HCT116 (cell line): Measurements from ENCODE around the gene ZNF804A. TPM values are rescaled to one million over a fixed set of nuclear protein-coding genes. Genes with fewer than 3 reads are reported as not detected.
A peak's percentile ranks its signal among the peaks of the same experiment; 100 is the strongest.

ENCODE experiments used
- ATAC-seq: fragments of 200-7000 bp; cut with Tn5 transposase; 2 replicates; pipeline ENCODE4 v1.9.1; 2020; ENCODE audit warnings: mild to moderate bottlenecking, moderate library complexity
- BruUV-seq: library from RNA; stranded (reverse); fragments of 400-500 nt; replicated peaks from 2 replicates; lab custom pipeline; 2021; lab: Mats Ljungman, UMichigan
- CTCF ChIA-PET: fragments of 300-600 bp; sonication (Branson Sonifier 250); formaldehyde crosslinking; loops from one replicate; lab custom pipeline; 2021; ENCODE audit warnings: antibody characterized with exemption; lab: Charles Lee
- POLR2A ChIA-PET: fragments of 300-600, 350-600 bp; sonication (Branson Sonifier 250); formaldehyde crosslinking; loops from one replicate; lab custom pipeline; 2021; ENCODE audit warnings: antibody characterized with exemption; lab: Charles Lee
- RAD21 ChIA-PET, 2 experiments: fragments of 300-600 bp; sonication (Branson Sonifier 250); formaldehyde crosslinking; loops; one replicate each; lab custom pipeline; 2023; ENCODE audit warnings: low total read pairs in 2 of 2; ENCODE audit not compliant: uncharacterized antibody in 2 of 2, unreplicated experiment in 2 of 2, low non-redundant PET in 1 of 2; lab: Charles Lee
- DNase-seq: peaks from one replicate; pipeline ENCODE4 v3.0.0-alpha.2; 2010; ENCODE audit warnings: low read depth, low spot score
- H2AFZ ChIP-seq: fragments of 200-600 bp; shearing (Covaris generic), sonication (generic); 2 replicates; pipeline ENCODE4 v1.6.1; 2017; ENCODE audit warnings: low read depth, mixed run types, mixed read lengths, antibody characterized with exemption, low read length; ENCODE audit not compliant: poor library complexity, severe bottlenecking
- H3K27ac ChIP-seq: 2 replicates; pipeline ENCODE4 v1.5.1; 2012; ENCODE audit warnings: low read depth, low read length
- H3K27me3 ChIP-seq: fragments of 200-600 bp; sonication (generic); 2 replicates; pipeline ENCODE4 v1.6.1; 2016; ENCODE audit warnings: mixed run types, low read length, mixed read lengths; ENCODE audit not compliant: insufficient read depth
- H3K36me3 ChIP-seq, 2 experiments: fragments of 200-500 bp in 1 of 2; fragments of 200-600 bp in 1 of 2; sonication (Bioruptor generic) in 1 of 2; sonication (generic) in 1 of 2; 2 replicates each; pipeline versions ENCODE4 v1.5.1 to v1.6.1; 2014 to 2016; ENCODE audit warnings: low read length in 2 of 2, inconsistent platforms in 1 of 2, mixed read lengths in 1 of 2, mixed run types in 1 of 2; ENCODE audit not compliant: insufficient read depth in 2 of 2, control insufficient read depth in 1 of 2
- H3K4me1 ChIP-seq, 2 experiments: fragments of 200-600 bp in 1 of 2; sonication (generic) in 1 of 2; 2 replicates each; pipeline versions ENCODE4 v1.5.1 to v1.6.1; 2012 to 2017; ENCODE audit warnings: low read length in 2 of 2, inconsistent platforms in 1 of 2, mild to moderate bottlenecking in 1 of 2, mixed read lengths in 1 of 2, mixed run types in 1 of 2, moderate library complexity in 1 of 2; ENCODE audit not compliant: insufficient read depth in 2 of 2, control insufficient read depth in 1 of 2
- H3K4me2 ChIP-seq: fragments of 200-600 bp; sonication (generic); 2 replicates; pipeline ENCODE4 v1.6.1; 2017; ENCODE audit warnings: mixed run types, low read length, mixed read lengths
- H3K4me3 ChIP-seq, 2 experiments: fragments of 200-600 bp in 1 of 2; sonication (generic) in 1 of 2; replicated peaks in 1 of 2; 2 replicates each; pipeline ENCODE4 v1.5.1; 2011 to 2016; ENCODE audit warnings: low read length in 2 of 2, control low read depth in 1 of 2, low read depth in 1 of 2, mild to moderate bottlenecking in 1 of 2, mixed read lengths in 1 of 2, mixed run types in 1 of 2
- H3K79me2 ChIP-seq: fragments of 200-600 bp; sonication (generic); 2 replicates; pipeline ENCODE4 v1.6.1; 2017; ENCODE audit warnings: mild to moderate bottlenecking, mixed run types, low read length, moderate library complexity, mixed read lengths; ENCODE audit not compliant: insufficient read depth
- H3K9ac ChIP-seq: fragments of 200-600 bp; sonication (generic); 2 replicates; pipeline ENCODE4 v1.6.1; 2016; ENCODE audit warnings: low read length, mixed read lengths
- H3K9me2 ChIP-seq: fragments of 200-600 bp; sonication (generic), shearing (Covaris generic); 2 replicates; pipeline ENCODE4 v1.6.1; 2017; ENCODE audit warnings: mixed run types, mild to moderate bottlenecking, moderate library complexity; ENCODE audit not compliant: insufficient read depth
- H3K9me3 ChIP-seq, 2 experiments: fragments of 200-500 bp in 1 of 2; fragments of 200-600 bp in 1 of 2; sonication (Bioruptor generic) in 1 of 2; sonication (generic) in 1 of 2; 2 replicates each; pipeline ENCODE4 v1.6.1; 2014 to 2017; ENCODE audit warnings: low read length in 2 of 2, mixed read lengths in 2 of 2, inconsistent platforms in 1 of 2, low read depth in 1 of 2, mild to moderate bottlenecking in 1 of 2, mixed run types in 1 of 2, moderate library complexity in 1 of 2; ENCODE audit not compliant: control insufficient read depth in 1 of 2, insufficient read depth in 1 of 2
- H4K20me1 ChIP-seq: fragments of 200-600 bp; sonication (generic), shearing (Covaris generic); 2 replicates; pipeline ENCODE4 v1.6.1; 2017; ENCODE audit warnings: mixed run types, mild to moderate bottlenecking, moderate library complexity; ENCODE audit not compliant: insufficient read depth
- CBX3 ChIP-seq: IDR thresholded peaks from 2 replicates; pipeline ENCODE4 v1.6.1; 2012; ENCODE audit warnings: low read depth
- CEBPB ChIP-seq: IDR thresholded peaks from 2 replicates; pipeline ENCODE4 v1.6.1; 2012; ENCODE audit warnings: low read depth
- EGR1 ChIP-seq: IDR thresholded peaks from 2 replicates; pipeline ENCODE4 v1.6.1; 2012; ENCODE audit warnings: low read depth
- EZH2 ChIP-seq: fragments of 200-600 bp; sonication (generic); IDR thresholded peaks from 2 replicates; pipeline ENCODE4 v1.6.1; 2017; ENCODE audit warnings: antibody characterized with exemption, mixed run types
- EZH2phosphoT487 ChIP-seq: fragments of 200-600 bp; IDR thresholded peaks from 2 replicates; pipeline ENCODE4 v1.6.1; 2018; ENCODE audit warnings: antibody characterized with exemption, borderline replicate concordance
- FOSL1 ChIP-seq: IDR thresholded peaks from 2 replicates; pipeline ENCODE4 v1.6.1; 2012; ENCODE audit warnings: low read depth
- JUND ChIP-seq: IDR thresholded peaks from 2 replicates; pipeline ENCODE4 v1.6.1; 2012
- RAD21 ChIP-seq: IDR thresholded peaks from 2 replicates; pipeline ENCODE4 v1.6.1; 2012; ENCODE audit warnings: low read depth, mild to moderate bottlenecking
- SIN3A ChIP-seq: IDR thresholded peaks from 2 replicates; pipeline ENCODE4 v1.6.1; 2012; ENCODE audit warnings: low read depth
- ZFX ChIP-seq: fragments of 450-650 bp; IDR thresholded peaks from 2 replicates; pipeline ENCODE4 v1.6.1; 2017
- intact Hi-C: fragments of 100-400 bp; cut with micrococcal nuclease; formaldehyde crosslinking; loops from 2 replicates; pipeline ENCODE4 v1.10.0; 2022
- total RNA-seq: library from RNA; stranded (reverse); gene quantifications from one replicate; pipeline ENCODE4 v1.2.1, GENCODE V29; 2021; ENCODE audit not compliant: unreplicated experiment
- TF ChIP-seq, protein P1 (sequence below): IDR thresholded peaks from 2 replicates; pipeline ENCODE4 v1.6.1; 2012
- TF ChIP-seq, protein P2 (sequence below): IDR thresholded peaks from 2 replicates; pipeline ENCODE4 v1.6.1; 2011; ENCODE audit warnings: mild to moderate bottlenecking, low read length, moderate library complexity; ENCODE audit not compliant: insufficient replicate concordance; ENCODE audit errors: extremely low read depth

The ZNF804A gene
- total RNA-seq, 1 experiment from 2014 or later = 0.61 TPM

DNA sequence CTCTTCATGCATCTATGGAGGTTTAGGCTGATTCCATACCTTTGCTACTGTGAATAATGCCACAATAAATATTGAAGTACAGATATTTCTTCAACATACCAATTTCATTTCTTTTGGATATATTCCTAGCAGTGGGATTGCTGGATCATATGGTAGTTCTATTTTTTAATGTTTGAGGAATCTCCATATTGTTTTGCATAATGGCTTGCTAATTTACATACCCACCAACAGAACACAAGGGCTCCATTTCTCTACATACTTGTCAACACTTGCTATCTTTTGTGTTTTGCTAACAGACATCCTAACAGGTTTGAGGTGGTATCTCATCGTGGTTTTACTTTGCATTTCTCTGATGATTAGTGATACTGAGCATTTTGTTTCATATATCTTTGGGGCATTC is 253.2 kb downstream of the ZNF804A start:
- no peaks in the 10 kb centered on the region for H3K9me3 ChIP-seq
- H3K27me3 ChIP-seq = no peaks in the 10 kb centered on the region
- H3K4me1 ChIP-seq = no peaks in the 10 kb centered on the region
- CTCF ChIA-PET = no interaction called here
- intact Hi-C loops = no loop called here
- no peak overlapping the region for H2AFZ ChIP-seq
- no peak overlapping the region for H3K4me2 ChIP-seq
- DNase-seq = no peak
- BruUV-seq = no TSS peak
- POLR2A ChIA-PET = no interaction called here
- H3K4me3 ChIP-seq = no peak overlapping the region
- H3K27ac ChIP-seq = no peak overlapping the region
- no peak for ATAC-seq
- H4K20me1 ChIP-seq = no peaks in the 10 kb centered on the region
- H3K79me2 ChIP-seq = no peaks in the 10 kb centered on the region
- no peak overlapping the region for H3K9ac ChIP-seq
- H3K9me2 ChIP-seq = no peaks in the 10 kb centered on the region
- RAD21 ChIA-PET = no interaction called here
- H3K36me3 ChIP-seq = no peaks in the 10 kb centered on the region
- TF ChIP-seq, protein P1, sequence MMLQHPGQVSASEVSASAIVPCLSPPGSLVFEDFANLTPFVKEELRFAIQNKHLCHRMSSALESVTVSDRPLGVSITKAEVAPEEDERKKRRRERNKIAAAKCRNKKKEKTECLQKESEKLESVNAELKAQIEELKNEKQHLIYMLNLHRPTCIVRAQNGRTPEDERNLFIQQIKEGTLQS = no peak
- TF ChIP-seq FOSL1 (no peak), RAD21 (no peak), JUND (no peak), EZH2phosphoT487 (no peak), EZH2 (no peak), ZFX (no peak), EGR1 (no peak), SIN3A (no peak), CEBPB (no peak)

DNA sequence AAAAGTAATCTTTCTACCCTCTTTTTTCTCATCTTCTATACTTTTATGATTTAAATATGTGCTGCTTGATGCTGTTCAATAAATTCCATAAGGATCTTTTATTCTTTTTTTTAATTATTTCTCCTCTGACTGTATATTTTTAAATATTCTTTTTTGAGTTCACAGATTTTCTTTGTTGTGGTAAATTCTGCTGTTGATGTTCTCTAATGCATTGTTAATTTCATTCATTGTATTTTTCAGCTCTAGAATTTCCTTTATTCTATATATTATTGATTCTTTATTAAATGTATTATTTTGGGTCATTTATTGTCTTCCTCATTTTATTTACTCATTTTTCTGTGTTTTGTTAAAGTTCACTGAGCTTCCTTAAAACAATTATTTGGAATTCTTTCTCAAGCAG is 260.9 kb downstream of the ZNF804A start:
- Histone ChIP-seq H4K20me1 (no peaks in the 10 kb centered on the region), H3K9me3 (no peaks in the 10 kb centered on the region; a peak in 1 of 4 replicates), H3K9ac (no peak overlapping the region), H3K9me2 (no peaks in the 10 kb centered on the region), H3K27ac (no peak overlapping the region), H3K4me1 (no peaks in the 10 kb centered on the region), H3K27me3 (no peaks in the 10 kb centered on the region), H2AFZ (no peak overlapping the region), H3K79me2 (no peaks in the 10 kb centered on the region), H3K4me2 (no peak overlapping the region), H3K36me3 (no peaks in the 10 kb centered on the region), H3K4me3 (no peak overlapping the region)
- peak; percentile 32; the same call in 1 of the 2 replicates for TF ChIP-seq CBX3
- TF ChIP-seq, protein P2, sequence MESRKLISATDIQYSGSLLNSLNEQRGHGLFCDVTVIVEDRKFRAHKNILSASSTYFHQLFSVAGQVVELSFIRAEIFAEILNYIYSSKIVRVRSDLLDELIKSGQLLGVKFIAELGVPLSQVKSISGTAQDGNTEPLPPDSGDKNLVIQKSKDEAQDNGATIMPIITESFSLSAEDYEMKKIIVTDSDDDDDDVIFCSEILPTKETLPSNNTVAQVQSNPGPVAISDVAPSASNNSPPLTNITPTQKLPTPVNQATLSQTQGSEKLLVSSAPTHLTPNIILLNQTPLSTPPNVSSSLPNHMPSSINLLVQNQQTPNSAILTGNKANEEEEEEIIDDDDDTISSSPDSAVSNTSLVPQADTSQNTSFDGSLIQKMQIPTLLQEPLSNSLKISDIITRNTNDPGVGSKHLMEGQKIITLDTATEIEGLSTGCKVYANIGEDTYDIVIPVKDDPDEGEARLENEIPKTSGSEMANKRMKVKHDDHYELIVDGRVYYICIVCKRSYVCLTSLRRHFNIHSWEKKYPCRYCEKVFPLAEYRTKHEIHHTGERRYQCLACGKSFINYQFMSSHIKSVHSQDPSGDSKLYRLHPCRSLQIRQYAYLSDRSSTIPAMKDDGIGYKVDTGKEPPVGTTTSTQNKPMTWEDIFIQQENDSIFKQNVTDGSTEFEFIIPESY = no peak
- BruUV-seq = no TSS peak
- ChIA-PET POLR2A (no interaction called here), CTCF (no interaction called here), RAD21 (no interaction called here)
- ATAC-seq (no peak), DNase-seq (no peak)
- intact Hi-C loops = no loop called here
